ENCODE measurements around the gene DOCK3.
"Not testable (repeated sequence)": the region's sequence is repeated elsewhere in the genome, so short reads cannot be mapped to it uniquely, and the experiment has no call there.

Gene DOCK3

GRCh38 chr3:50811893-50812292 is 137.2 kb downstream of the DOCK3 start:
- DNase-seq: no peak

- no peak for DNase-seq
Measured at GRCh38 chr3:50815844-50816243, 141.1 kb downstream of the DOCK3 start.

DNA sequence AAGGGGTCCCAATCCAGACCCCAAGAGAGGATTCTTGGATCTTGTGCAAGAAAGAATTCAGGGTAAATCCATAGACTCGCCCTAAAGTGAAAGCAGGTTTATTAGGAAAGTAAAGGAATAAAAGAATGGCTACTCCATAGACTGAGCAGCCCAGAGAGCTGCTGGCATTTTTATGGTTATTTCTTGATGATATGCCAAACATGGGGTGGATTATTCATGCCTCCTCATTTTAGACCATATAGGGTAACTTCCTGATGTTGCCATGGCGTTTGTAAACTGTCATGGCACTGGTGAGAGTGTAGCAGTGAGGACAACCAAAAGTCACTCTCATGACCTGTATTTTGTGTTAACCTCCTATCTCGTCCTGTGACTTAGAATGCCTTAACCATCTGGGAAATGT is 142.2 kb downstream of the DOCK3 start:
- DNase-seq: no peak

GRCh38 chr3:50817756-50818529 is 143.2 kb downstream of the DOCK3 start:
- DNase-seq: no peak

GRCh38 chr3:50819882-50820281 is 145.2 kb downstream of the DOCK3 start:
- DNase-seq: no peak

DNA sequence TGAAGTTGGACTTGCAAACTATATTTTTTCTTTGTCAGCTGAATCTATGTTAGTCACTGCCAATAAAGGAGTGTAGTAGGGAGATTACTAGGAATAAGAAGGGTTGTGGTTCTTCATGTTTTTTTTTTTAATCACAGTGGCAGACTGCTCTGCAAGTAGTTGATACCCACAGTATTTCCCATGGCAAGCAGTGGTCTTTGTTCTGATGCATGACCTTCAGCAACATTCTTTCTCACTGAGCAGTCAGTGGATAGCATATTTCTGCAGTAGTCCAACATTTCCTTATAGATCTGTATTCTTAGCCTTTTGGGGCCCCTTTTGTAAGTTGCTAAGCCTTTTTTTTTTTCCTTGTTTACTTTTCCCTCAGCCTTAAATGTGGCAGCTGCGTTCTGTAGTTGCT is 151.1 kb downstream of the DOCK3 start:
- DNase-seq: no peak

- no peak for DNase-seq
Measured at GRCh38 chr3:50830451-50830850, 155.7 kb downstream of the DOCK3 start.

- not testable (repeated sequence) for DNase-seq
Measured at GRCh38 chr3:50831009-50831408, 156.3 kb downstream of the DOCK3 start.

- DNase-seq: no peak
Measured at GRCh38 chr3:50840983-50841489, 166.3 kb downstream of the DOCK3 start.

- no peak for DNase-seq
Measured at GRCh38 chr3:50848308-50848707, 173.6 kb downstream of the DOCK3 start.

DNA sequence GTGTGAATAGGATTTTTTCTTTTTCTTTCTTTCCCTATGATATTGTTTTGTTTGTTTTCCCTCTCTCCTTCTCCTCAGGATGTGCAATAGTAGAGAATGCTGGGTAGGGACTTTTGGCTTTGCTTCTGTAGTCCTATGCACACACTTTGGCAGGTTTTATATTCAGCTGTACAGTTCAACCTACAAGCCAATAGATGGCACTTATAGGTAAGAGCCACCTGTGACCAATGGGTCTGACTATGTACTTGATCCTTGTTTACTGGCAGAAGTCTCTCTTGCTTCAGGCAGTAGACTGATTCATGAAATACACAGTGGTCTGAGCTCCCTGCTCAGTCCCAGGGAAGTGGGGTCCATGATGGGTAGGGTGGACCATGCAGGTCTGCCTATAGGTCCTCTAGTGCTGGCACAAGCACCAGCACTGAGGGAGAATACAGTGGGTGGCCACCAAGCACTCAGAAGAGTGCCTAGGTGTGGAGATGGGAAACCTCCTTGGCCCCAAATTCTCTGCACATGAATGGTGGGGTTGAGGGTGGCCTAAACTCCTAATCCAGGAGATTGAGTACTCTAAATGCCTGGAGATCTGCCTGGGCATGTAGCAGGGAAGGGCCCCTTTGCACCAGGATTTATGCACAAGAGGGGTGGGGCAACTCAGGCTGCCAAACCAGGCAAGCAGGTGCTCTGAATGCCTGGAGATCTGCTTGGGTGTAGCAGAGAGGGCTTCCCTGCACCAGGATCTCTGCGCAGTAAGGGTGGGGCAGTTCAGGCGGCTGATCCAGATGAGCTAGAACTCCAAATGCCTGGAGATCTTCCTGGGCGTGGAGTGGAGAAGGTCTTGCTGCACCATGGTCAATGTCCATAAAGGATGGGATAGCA is 176.1 kb downstream of the DOCK3 start:
- DNase-seq: no peak

DNA sequence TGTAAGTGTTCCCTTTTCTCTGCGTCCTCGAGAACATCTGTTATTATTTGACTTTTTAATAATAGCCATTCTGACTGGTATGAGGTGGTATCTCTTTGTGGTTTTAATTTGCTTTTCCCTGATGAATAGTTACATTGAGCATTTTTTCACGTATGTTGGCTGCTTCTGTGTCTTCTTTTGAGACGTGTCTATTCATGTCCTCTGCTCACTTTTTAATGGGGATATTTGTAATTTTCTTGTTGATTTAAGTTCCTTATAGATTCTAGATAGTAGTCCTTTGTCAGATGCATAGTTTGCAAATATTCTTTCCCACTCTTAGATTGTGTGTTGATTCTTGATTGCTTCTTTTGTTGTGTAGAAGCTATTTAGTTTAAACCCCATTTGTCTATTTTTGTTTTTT is 179.2 kb downstream of the DOCK3 start:
- DNase-seq: no peak

DNA sequence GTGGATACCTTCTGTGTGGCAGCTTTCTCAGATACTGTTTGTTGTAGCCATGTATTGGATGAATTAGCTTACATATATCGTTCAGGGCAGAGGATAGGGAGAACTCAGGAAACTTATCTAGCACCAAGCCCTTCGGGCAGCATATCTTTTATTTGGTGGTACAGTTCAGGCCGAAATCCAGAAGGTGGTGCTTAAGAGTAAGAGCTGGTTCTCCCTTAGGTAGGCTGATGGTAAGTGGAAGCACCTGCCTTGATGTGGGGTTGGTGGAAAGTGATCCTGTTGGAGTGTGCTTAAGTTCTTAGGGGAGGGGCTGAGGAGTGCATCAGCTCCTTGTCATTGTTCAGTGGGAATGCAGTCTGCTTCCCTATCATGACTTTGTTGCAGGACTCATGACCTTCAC is 187.5 kb downstream of the DOCK3 start:
- DNase-seq: no peak

- no peak for DNase-seq
Measured at GRCh38 chr3:50873376-50874157, 198.8 kb downstream of the DOCK3 start.

- DNase-seq: not testable (repeated sequence)
Measured at GRCh38 chr3:50874876-50875275, 200.1 kb downstream of the DOCK3 start.

- no peak for DNase-seq
Measured at GRCh38 chr3:50876947-50877346, 202.2 kb downstream of the DOCK3 start.

DNA sequence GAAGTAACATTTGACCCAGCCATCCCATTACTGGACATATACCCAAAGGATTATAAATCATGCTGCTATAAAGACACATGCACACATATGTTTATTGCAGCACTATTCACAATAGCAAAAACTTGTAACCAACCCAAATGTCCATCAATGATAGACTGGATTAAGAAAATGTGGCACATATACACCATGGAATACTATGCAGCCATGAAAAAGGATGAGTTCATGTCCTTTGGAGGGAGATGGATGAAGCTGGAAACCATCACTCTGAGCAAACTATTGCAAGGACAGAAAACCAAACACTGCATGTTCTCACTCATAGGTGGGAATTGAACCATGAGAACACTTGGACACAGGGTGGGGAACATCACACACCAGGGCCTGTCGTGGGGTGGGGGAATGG is 208.0 kb downstream of the DOCK3 start:
- DNase-seq: not testable (repeated sequence)

- DNase-seq: no peak
Measured at GRCh38 chr3:50883755-50884154, 209.0 kb downstream of the DOCK3 start.

DNA sequence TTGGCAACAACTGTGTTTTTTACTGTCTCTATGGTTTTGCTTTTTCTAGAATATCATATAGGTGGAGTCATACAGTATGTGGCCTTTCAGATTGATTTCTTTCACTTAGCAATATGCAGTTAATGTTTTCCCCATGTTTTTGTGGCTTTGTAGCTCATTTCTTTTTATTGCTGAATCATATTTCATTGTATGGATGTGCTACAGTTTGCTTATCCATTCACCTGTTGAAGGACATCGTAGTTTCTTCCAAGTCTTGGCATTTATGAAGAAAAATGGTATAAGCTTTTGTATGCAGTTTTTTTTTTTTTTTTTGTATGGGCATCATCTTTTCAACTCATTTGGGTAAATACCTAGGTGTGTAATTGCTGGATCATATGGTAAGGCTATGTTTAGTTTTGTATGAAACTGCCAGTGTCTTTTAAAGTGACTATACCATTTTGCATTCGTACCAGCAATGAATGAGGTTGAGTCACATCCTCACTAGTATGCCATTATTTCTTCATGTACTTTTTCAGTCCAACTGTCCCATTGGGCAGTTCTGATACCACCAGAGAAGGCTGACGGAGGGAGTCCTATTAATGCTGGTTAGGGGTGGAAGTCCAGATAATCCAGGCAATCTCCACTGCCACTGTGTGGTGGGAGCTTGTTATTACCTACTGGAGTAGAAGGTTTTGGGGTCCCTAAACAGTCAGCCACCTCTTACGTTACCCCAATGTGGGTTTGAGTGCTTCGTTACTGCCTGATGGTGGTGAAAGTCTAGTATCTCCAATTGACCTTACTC is 210.5 kb downstream of the DOCK3 start:
- no peak for DNase-seq

DNA sequence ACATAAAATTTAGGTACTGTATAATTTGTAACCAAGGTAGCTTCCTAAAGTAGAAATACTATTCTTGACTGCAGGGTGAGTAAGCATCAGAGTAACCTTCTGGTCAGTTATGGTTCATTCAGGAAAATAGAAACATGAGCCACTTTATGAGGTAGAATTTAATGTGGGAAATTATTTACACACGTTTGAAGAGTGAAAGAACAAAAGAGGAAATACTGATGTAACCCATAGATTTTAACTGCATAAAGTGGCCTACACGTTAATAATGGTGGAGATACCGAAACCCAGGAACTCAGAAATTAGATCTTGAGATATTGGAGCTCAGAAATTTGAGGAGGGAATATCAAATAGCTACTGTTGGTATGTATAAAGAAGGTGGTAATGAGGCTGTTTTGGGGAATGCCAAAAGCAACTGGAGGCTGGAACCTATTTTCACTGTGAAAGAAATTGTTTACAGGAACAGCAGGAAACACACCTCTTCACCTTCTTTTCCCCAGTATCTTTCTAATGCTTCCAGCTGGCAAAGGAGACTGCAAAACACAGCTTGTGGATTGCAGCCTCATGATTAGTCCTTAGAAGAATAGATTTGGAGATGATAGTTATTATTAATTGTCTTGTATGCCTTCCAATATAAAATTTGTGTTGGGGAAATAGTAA is 216.1 kb downstream of the DOCK3 start:
- no peak for DNase-seq

DNA sequence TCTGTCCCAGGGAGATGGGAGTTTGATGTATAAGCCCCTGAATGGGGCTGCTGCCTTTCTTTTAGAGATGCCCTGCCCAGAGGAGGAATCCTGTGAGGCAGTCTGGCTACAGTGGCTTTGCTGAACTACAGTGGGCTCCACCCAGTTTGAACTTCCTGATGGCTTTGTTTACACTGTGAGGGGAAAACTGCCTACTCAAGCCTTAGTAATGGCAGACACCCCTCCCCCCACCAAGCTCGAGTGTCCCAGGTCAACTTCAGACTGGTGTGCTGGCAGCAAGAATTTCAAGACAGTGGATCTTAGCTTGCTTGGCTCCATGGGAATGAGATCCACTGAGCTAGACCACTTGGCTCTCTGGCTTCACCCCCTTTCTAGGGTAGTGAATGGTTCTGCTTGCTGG is 226.4 kb downstream of the DOCK3 start:
- DNase-seq: not testable (repeated sequence)

- no peak for DNase-seq
Measured at GRCh38 chr3:50912746-50913145, 238.0 kb downstream of the DOCK3 start.
